GM12878 (cell line): ENCODE data around the gene PDS5A. TPM values are rescaled to one million over a fixed set of nuclear protein-coding genes. Genes with fewer than 3 reads are reported as not detected.
A peak's percentile ranks its signal among the peaks of the same experiment; 100 is the strongest.

Source experiments
- ATAC-seq: fragments of 200-7000 bp; cut with Tn5 transposase; 3 replicates; pipeline ENCODE4 v1.9.1; 2020; ENCODE audit warnings: mild to moderate bottlenecking, moderate library complexity
- BruUV-seq: library from RNA; stranded (reverse); fragments of 400-500 nt; replicated peaks from 2 replicates; lab custom pipeline; 2021; lab: Mats Ljungman, UMichigan
- CTCF ChIA-PET: fragments of 300-600 bp; sonication (Branson Sonifier 250); formaldehyde crosslinking; extraction: SDS; loops from one replicate; lab custom pipeline; 2021; ENCODE audit warnings: inconsistent platforms; lab: Yijun Ruan, JAX
- POLR2A ChIA-PET: fragments of 350-600 bp; formaldehyde crosslinking; extraction: SDS; loops from one replicate; lab custom pipeline; 2021; ENCODE audit warnings: inconsistent platforms; lab: Charles Lee
- RAD21 ChIA-PET: fragments of 300-600 bp; sonication (Branson Sonifier 250); formaldehyde crosslinking; loops from one replicate; lab custom pipeline; 2023; ENCODE audit warnings: antibody characterized with exemption; ENCODE audit not compliant: unreplicated experiment; lab: Charles Lee
- SMC1A ChIA-PET: fragments of 300-600 bp; sonication (Branson Sonifier 250); formaldehyde crosslinking; loops from one replicate; lab custom pipeline; 2023; ENCODE audit not compliant: unreplicated experiment, uncharacterized antibody; lab: Charles Lee
- DNase-seq: peaks from one replicate; pipeline ENCODE4 v3.0.0-alpha.2; 2011; ENCODE audit warnings: low read depth, low spot score
- FAIRE-seq: peaks from 3 replicates; lab custom pipeline; 2011; peaks lifted over from hg19 to GRCh38; lab: Jason Lieb, UNC
- H2AFZ ChIP-seq: 2 replicates; pipeline ENCODE4 v1.6.0; 2011; ENCODE audit warnings: low read depth, low read length, control low read depth; ENCODE audit not compliant: control insufficient read depth
- H3K27ac ChIP-seq: 2 replicates; pipeline ENCODE4 v1.5.1; 2011; ENCODE audit warnings: control low read depth; ENCODE audit not compliant: control insufficient read depth, insufficient read depth
- H3K27me3 ChIP-seq, 2 experiments: replicated peaks in 1 of 2; 2 replicates each; pipeline versions ENCODE4 v1.6.0 to v1.6.1; 2011; ENCODE audit warnings: low read length in 1 of 2; ENCODE audit not compliant: control insufficient read depth in 2 of 2, insufficient read depth in 2 of 2
- H3K36me3 ChIP-seq, 2 experiments: 2 replicates each; pipeline ENCODE4 v1.5.1; 2011; ENCODE audit warnings: low read length in 1 of 2; ENCODE audit not compliant: control insufficient read depth in 2 of 2, insufficient read depth in 2 of 2
- H3K4me1 ChIP-seq: 2 replicates; pipeline ENCODE4 v1.6.1; 2011; ENCODE audit warnings: mild to moderate bottlenecking, low read length, moderate library complexity, mixed read lengths; ENCODE audit not compliant: control insufficient read depth, insufficient read depth
- H3K4me2 ChIP-seq: 2 replicates; pipeline ENCODE4 v1.6.0; 2011; ENCODE audit warnings: control low read depth; ENCODE audit not compliant: control insufficient read depth, insufficient read depth
- H3K4me3 ChIP-seq: fragments of 200-600 bp; sonication (generic); 2 replicates; pipeline ENCODE4 v1.5.1; 2016
- H3K79me2 ChIP-seq: 2 replicates; pipeline ENCODE4 v1.6.0; 2011; ENCODE audit warnings: low read length; ENCODE audit not compliant: control insufficient read depth, insufficient read depth
- H3K9ac ChIP-seq: 2 replicates; pipeline ENCODE4 v1.8.0; 2011; ENCODE audit warnings: low read length, control low read depth, mixed read lengths; ENCODE audit not compliant: control insufficient read depth, insufficient read depth
- H3K9me3 ChIP-seq: replicated peaks from 3 replicates; pipeline ENCODE4 v1.5.1; 2011; ENCODE audit warnings: mild to moderate bottlenecking, low read length; ENCODE audit not compliant: control insufficient read depth, insufficient read depth
- H4K20me1 ChIP-seq: 2 replicates; pipeline ENCODE4 v1.6.0; 2011; ENCODE audit not compliant: control insufficient read depth, insufficient read depth
- BACH1 ChIP-seq: fragments of 450-650 bp; IDR thresholded peaks from 2 replicates; pipeline ENCODE4 v1.6.1; 2017; ENCODE audit warnings: mild to moderate bottlenecking, borderline replicate concordance
- BHLHE40 ChIP-seq, 2 experiments: fragments of 450-650 bp in 1 of 2; IDR thresholded peaks; 2 replicates each; pipeline ENCODE4 v1.6.1; 2011 to 2017; ENCODE audit warnings: low read depth in 2 of 2, borderline replicate concordance in 1 of 2, improper control_type of control experiment in 1 of 2, low read length in 1 of 2, mild to moderate bottlenecking in 1 of 2
- CREM ChIP-seq: IDR thresholded peaks from 2 replicates; pipeline ENCODE4 v1.6.1; 2014; ENCODE audit warnings: antibody characterized with exemption, low read depth
- EP300 ChIP-seq, 2 experiments: fragments of 150-350 bp in 1 of 2; IDR thresholded peaks; 2 replicates each; pipeline ENCODE4 v1.6.1; 2011 to 2012; ENCODE audit warnings: low read depth in 2 of 2, low read length in 2 of 2, borderline replicate concordance in 1 of 2, improper control_type of control experiment in 1 of 2, inconsistent platforms in 1 of 2; ENCODE audit not compliant: control insufficient read depth in 1 of 2
- RBBP5 ChIP-seq: fragments of 200-600 bp; sonication (generic); conservative IDR thresholded peaks from 2 replicates; pipeline ENCODE4 v1.6.1; 2016
- RUNX3 ChIP-seq: IDR thresholded peaks from 2 replicates; pipeline ENCODE4 v1.6.1; 2012; ENCODE audit warnings: low read length, inconsistent platforms
- SUPT20H ChIP-seq: IDR thresholded peaks from 2 replicates; pipeline ENCODE4 v1.6.1; 2011; ENCODE audit warnings: low read depth, mild to moderate bottlenecking, low read length, moderate library complexity, borderline replicate concordance; ENCODE audit not compliant: control insufficient read depth
- TCF7 ChIP-seq: IDR thresholded peaks from 2 replicates; pipeline ENCODE4 v1.6.1; 2014; ENCODE audit warnings: antibody characterized with exemption, borderline replicate concordance
- WRNIP1 ChIP-seq: IDR thresholded peaks from 2 replicates; pipeline ENCODE4 v1.6.1; 2011; ENCODE audit warnings: low read depth, low read length, improper control_type of control experiment, borderline replicate concordance
- YBX1 ChIP-seq: fragments of 450-650 bp; IDR thresholded peaks from 2 replicates; pipeline ENCODE4 v1.6.1; 2016; ENCODE audit warnings: antibody characterized with exemption
- WGBS: methylation state at CpG from one replicate; pipeline ENCODE4 v1.1.6; 2016; ENCODE audit warnings: low lambda C conversion rate; ENCODE audit not compliant: insufficient replicate concordance, insufficient coverage; ENCODE audit errors: missing lambda C conversion rate; 5-methylcytosine and 5-hydroxymethylcytosine counted together
- in situ Hi-C: fragments of 300-500 bp; cut with MboI; formaldehyde crosslinking; loops from 9 replicates; pipeline ENCODE4 v1.14.3; 2018; ENCODE audit warnings: mixed read lengths
- intact Hi-C: fragments of 100-400 bp; cut with micrococcal nuclease; formaldehyde crosslinking; loops from one replicate; pipeline ENCODE4 v1.14.2; 2022; ENCODE audit not compliant: unreplicated experiment
- polyA plus RNA-seq, 11 experiments: library from polyadenylated mRNA; depleted of rRNA in 4 of 11; unstranded in 6 of 11; stranded (reverse) in 5 of 11; fragments of >200 nt; fragmentation: Nextera tagmentation in 4 of 11; fragmentation: Illumina TruSeq in 1 of 11; extraction: Ambion mirVana in 4 of 11; extraction: Trizol in 1 of 11; gene quantifications; 1 replicate in 1 of 11; 2 replicates in 10 of 11; pipeline versions ENCODE4 v1.2.1 to v1.2.3, GENCODE V29; 2011 to 2016; ENCODE audit warnings: inconsistent platforms in 2 of 11, missing spikeins in 2 of 11, low read depth in 1 of 11
- total RNA-seq, 4 experiments: library from RNA; depleted of rRNA in 3 of 4; stranded (reverse); fragments of >200 nt in 3 of 4; fragmentation: Illumina TruSeq in 1 of 4; extraction: Trizol in 1 of 4; gene quantifications; 2 replicates each; pipeline versions ENCODE4 v1.2.1 to v1.2.3, GENCODE V29; 2013 to 2021
- TF ChIP-seq, protein P1 (sequence below): IDR thresholded peaks from 2 replicates; pipeline ENCODE4 v1.6.1; 2011; ENCODE audit warnings: mild to moderate bottlenecking, low read depth, low read length, moderate library complexity; ENCODE audit not compliant: insufficient replicate concordance
- TF ChIP-seq, protein P2 (sequence below): fragments of 450-650 bp; formaldehyde crosslinking; IDR thresholded peaks from 2 replicates; pipeline ENCODE4 v1.4.0; 2022; ENCODE audit warnings: mild to moderate bottlenecking, moderate library complexity

The PDS5A gene
- total and polyA plus RNA-seq, 10 of the 15 experiments (the other 5 are each of a cell fraction or from before 2014, with no cell fraction given), result 13.7 to 69.7 (median 52.3) TPM

GRCh38 chr4:39873823-39874222 lies 103.9 kb downstream of the PDS5A start:
- no peaks in the 10 kb centered on the region for H3K79me2 ChIP-seq
- POLR2A ChIA-PET, result no interaction called here
- no peak overlapping the region for H2AFZ ChIP-seq
- H3K27ac ChIP-seq, result no peak overlapping the region
- peaks cover 0 to 9% of the 10 kb centered on the region in 2 experiments for H3K36me3 ChIP-seq
- DNase-seq (no peak), ATAC-seq (peak; percentile 36), FAIRE-seq (no peak)
- no peaks in the 10 kb centered on the region for H3K9me3 ChIP-seq
- no peaks in the 10 kb centered on the region for H3K27me3 ChIP-seq
- intact Hi-C loops (no loop called here), in situ Hi-C loops (no loop called here)
- BruUV-seq, result no TSS peak
- no peak overlapping the region for H3K4me3 ChIP-seq
- H4K20me1 ChIP-seq, result no peaks in the 10 kb centered on the region
- WGBS, result 90% methylated on average over 2 of the region's 2 CpGs
- CTCF ChIA-PET, result interaction anchor here (1.1 to 1.5 kb wide), 4 partner anchors 11 to 348 kb away, joined by 3 to 4 read pairs (median 3); no protein-coding TSS in a partner anchor
- SMC1A ChIA-PET, result interaction anchor here (0.6 to 1.5 kb wide), 8 partner anchors 11 to 404 kb away, joined by 3 to 4 read pairs (median 3); no protein-coding TSS in a partner anchor
- no peak overlapping the region for H3K9ac ChIP-seq
- peaks cover 7% of the 10 kb centered on the region; the same call in 1 of the 2 replicates for H3K4me1 ChIP-seq
- RAD21 ChIA-PET, result interaction anchor here (1.2 to 1.4 kb wide), 2 partner anchors 9 to 404 kb away, joined by 3 to 4 read pairs; no protein-coding TSS in a partner anchor
- TF ChIP-seq RUNX3, result peak; percentile 64; the same call in 1 of the 2 replicates
- TF ChIP-seq, protein P1, sequence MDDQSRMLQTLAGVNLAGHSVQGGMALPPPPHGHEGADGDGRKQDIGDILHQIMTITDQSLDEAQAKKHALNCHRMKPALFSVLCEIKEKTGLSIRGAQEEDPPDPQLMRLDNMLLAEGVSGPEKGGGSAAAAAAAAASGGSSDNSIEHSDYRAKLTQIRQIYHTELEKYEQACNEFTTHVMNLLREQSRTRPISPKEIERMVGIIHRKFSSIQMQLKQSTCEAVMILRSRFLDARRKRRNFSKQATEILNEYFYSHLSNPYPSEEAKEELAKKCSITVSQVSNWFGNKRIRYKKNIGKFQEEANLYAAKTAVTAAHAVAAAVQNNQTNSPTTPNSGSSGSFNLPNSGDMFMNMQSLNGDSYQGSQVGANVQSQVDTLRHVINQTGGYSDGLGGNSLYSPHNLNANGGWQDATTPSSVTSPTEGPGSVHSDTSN, result no peak
- no peak overlapping the region for H3K4me2 ChIP-seq

DNA sequence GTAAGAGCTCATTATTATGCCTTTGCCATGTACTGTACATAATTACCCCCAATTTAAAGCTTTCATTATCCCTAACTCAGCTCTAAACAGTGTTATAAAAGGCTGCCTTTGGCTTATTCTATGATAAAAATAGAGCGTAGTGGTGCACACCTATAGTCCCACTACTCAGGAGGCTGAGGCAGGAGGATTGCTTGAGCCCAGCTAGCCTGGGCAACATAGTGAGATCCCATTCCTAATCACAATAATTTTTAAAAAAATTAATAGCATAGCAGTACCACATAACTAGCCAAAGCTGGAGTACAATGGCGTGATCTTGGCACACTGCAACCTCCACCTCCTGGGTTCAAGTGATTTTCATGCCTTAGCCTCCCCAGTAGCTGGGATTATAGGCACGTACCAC lies 112.4 kb downstream of the PDS5A start:
- intact Hi-C loops, result loop anchor here (10.0 kb wide), 1 partner anchor 110 kb away; the partner anchor contains the start of gene PDS5A
- TF ChIP-seq BACH1 (no peak), RBBP5 (no peak), EP300 (IDR thresholded peaks at IDR 0.05; ENCODE audit: borderline replicate concordance in 1 of 2, control insufficient read depth in 1 of 2, low read depth in 2 of 2, low read length in 2 of 2) (no peak), YBX1 (no peak), SUPT20H (no peak), BHLHE40 (IDR thresholded peaks at IDR 0.05; ENCODE audit: borderline replicate concordance in 1 of 2, low read depth in 2 of 2, low read length in 1 of 2) (no peak), WRNIP1 (no peak), CREM (no peak), TCF7 (no peak)
- TF ChIP-seq, protein P2, sequence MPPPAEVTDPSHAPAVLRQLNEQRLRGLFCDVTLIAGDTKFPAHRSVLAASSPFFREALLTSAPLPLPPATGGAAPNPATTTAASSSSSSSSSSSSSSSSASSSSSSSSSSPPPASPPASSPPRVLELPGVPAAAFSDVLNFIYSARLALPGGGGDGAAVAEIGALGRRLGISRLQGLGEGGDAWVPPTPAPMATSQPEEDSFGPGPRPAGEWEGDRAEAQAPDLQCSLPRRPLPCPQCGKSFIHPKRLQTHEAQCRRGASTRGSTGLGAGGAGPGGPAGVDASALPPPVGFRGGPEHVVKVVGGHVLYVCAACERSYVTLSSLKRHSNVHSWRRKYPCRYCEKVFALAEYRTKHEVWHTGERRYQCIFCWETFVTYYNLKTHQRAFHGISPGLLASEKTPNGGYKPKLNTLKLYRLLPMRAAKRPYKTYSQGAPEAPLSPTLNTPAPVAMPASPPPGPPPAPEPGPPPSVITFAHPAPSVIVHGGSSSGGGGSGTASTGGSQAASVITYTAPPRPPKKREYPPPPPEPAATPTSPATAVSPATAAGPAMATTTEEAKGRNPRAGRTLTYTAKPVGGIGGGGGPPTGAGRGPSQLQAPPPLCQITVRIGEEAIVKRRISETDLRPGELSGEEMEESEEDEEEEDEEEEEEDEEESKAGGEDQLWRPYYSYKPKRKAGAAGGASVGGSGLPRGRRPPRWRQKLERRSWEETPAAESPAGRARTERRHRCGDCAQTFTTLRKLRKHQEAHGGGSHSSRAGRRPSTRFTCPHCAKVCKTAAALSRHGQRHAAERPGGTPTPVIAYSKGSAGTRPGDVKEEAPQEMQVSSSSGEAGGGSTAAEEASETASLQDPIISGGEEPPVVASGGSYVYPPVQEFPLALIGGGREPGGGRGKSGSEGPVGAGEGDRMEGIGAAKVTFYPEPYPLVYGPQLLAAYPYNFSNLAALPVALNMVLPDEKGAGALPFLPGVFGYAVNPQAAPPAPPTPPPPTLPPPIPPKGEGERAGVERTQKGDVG (CRISPR knock-in tag), result no peak

More for the DNA sequence above, 112.4 kb downstream of the PDS5A start:
- ChIA-PET POLR2A (interaction anchor here (0.6 kb wide), 1 partner anchor 223 kb away, joined by 3 read pairs; no protein-coding TSS in a partner anchor), RAD21 (interaction anchor here (1.0 kb wide), 1 partner anchor 9 kb away, joined by 3 read pairs; no protein-coding TSS in a partner anchor), CTCF (interaction anchor here (0.9 to 1.2 kb wide), 4 partner anchors 14 to 110 kb away, joined by 3 read pairs; no protein-coding TSS in a partner anchor), SMC1A (interaction anchor here (0.6 to 1.6 kb wide), 7 partner anchors 9 to 396 kb away, joined by 3 to 4 read pairs (median 3); no protein-coding TSS in a partner anchor)
- Histone ChIP-seq H3K27me3 (no peaks in the 10 kb centered on the region), H3K79me2 (no peaks in the 10 kb centered on the region), H3K9ac (no peak overlapping the region), H3K4me1 (peaks cover 8% of the 10 kb centered on the region; the same call in 1 of the 2 replicates), H3K9me3 (no peaks in the 10 kb centered on the region), H3K4me2 (no peak overlapping the region), H4K20me1 (no peaks in the 10 kb centered on the region), H3K4me3 (no peak overlapping the region), H3K27ac (no peak overlapping the region), H3K36me3 (peaks cover 3 to 11% of the 10 kb centered on the region in 2 experiments), H2AFZ (no peak overlapping the region)
- DNase-seq (no peak), FAIRE-seq (no peak), ATAC-seq (no peak)
- in situ Hi-C loops, result no loop called here
- 98% methylated on average over 3 of the region's 3 CpGs for WGBS
- BruUV-seq, result no TSS peak
